ENCODE data around the gene RYR1. TPM values are rescaled to one million over a fixed set of nuclear protein-coding genes. Genes with fewer than 3 reads are reported as not detected.

The RYR1 gene
- polyA plus RNA-seq, 1 of the 3 experiments (the other 2 are of a cell fraction), result under 0.01 TPM

GRCh38 chr19:38449518-38449917 lies 16.0 kb downstream of the RYR1 start:
- no peaks in the 10 kb centered on the region for H3K79me2 ChIP-seq (ENCODE audit: insufficient read depth)
- 48% methylated on average over 5 of the region's 5 CpGs for WGBS (ENCODE audit: low lambda C conversion rate)
- no peaks in the 10 kb centered on the region for H3F3A ChIP-seq (replicated peaks; ENCODE audit: insufficient read depth)
- no peaks in the 10 kb centered on the region for H3K36me3 ChIP-seq (replicated peaks in 1 of 2; ENCODE audit: control insufficient read depth in 1 of 2, insufficient read depth in 2 of 2, low read length in 1 of 2)
- no peak for DNase-seq
- no peaks in the 10 kb centered on the region for H3K27me3 ChIP-seq (ENCODE audit: insufficient read depth)
- H3K9ac ChIP-seq, result no peak overlapping the region
- no peaks in the 10 kb centered on the region for H4K20me1 ChIP-seq (ENCODE audit: insufficient read depth)
- H3K4me1 ChIP-seq (ENCODE audit: control insufficient read depth in 1 of 2, insufficient read depth in 2 of 2, low read depth in 1 of 2, low read length in 1 of 2), result no peaks in the 10 kb centered on the region
- H3K4me2 ChIP-seq, result no peak overlapping the region
- no peak overlapping the region for H3K27ac ChIP-seq (ENCODE audit: low read depth in 2 of 2, low read length in 1 of 2)
- CTCF ChIA-PET, result interaction anchor here (0.7 kb wide), 1 partner anchor 205 kb away, joined by 3 read pairs; no protein-coding TSS in a partner anchor
- no peaks in the 10 kb centered on the region for H3K9me2 ChIP-seq
- H3K9me3 ChIP-seq, result no peaks in the 10 kb centered on the region
- TF ChIP-seq, protein P1, sequence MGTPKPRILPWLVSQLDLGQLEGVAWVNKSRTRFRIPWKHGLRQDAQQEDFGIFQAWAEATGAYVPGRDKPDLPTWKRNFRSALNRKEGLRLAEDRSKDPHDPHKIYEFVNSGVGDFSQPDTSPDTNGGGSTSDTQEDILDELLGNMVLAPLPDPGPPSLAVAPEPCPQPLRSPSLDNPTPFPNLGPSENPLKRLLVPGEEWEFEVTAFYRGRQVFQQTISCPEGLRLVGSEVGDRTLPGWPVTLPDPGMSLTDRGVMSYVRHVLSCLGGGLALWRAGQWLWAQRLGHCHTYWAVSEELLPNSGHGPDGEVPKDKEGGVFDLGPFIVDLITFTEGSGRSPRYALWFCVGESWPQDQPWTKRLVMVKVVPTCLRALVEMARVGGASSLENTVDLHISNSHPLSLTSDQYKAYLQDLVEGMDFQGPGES (IDR thresholded peaks at IDR 0.05; ENCODE audit: low read depth, low read length), result no peak
- no peak for TF ChIP-seq POLR2AphosphoS5 (IDR thresholded peaks at IDR 0.05; ENCODE audit: low read depth, low read length)
- no peak overlapping the region for H3K4me3 ChIP-seq (ENCODE audit: low read depth in 2 of 2, low read length in 1 of 2)
- POLR2A ChIA-PET, result no interaction called here
- no peak overlapping the region for H2AFZ ChIP-seq (ENCODE audit: low read depth)

DNA sequence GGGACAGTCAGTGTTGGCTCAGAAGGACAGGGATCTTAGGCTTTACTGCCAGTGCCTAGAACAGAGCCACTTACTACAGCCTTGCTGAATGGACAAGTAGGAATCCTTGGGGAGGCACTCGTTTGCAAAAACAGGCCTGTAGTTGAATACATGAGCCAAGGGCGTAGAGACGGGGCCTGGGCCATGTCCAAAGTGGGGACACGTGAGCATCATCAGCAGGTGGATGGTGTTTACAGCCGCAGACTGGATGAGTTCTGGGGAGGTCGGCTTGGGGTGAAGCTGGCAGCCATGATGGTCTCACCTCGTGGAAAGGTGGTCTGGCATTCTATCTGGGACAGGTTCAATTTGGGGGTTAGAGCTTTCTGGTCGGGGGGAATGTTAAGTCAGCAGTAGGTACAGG lies 17.5 kb downstream of the RYR1 start:
- H3K9me2 ChIP-seq, result no peaks in the 10 kb centered on the region
- WGBS (ENCODE audit: low lambda C conversion rate), result 57% methylated on average over 8 of the region's 8 CpGs
- POLR2A ChIA-PET, result no interaction called here

More for the DNA sequence above, 17.5 kb downstream of the RYR1 start:
- Histone ChIP-seq H2AFZ (ENCODE audit: low read depth) (no peak overlapping the region), H3K4me3 (ENCODE audit: low read depth in 2 of 2, low read length in 1 of 2) (no peak overlapping the region), H3K27ac (ENCODE audit: low read depth in 2 of 2, low read length in 1 of 2) (no peak overlapping the region), H3K4me2 (no peak overlapping the region), H3K4me1 (ENCODE audit: control insufficient read depth in 1 of 2, insufficient read depth in 2 of 2, low read depth in 1 of 2, low read length in 1 of 2) (no peaks in the 10 kb centered on the region), H3K9ac (no peak overlapping the region), H3F3A (replicated peaks; ENCODE audit: insufficient read depth) (no peaks in the 10 kb centered on the region), H4K20me1 (ENCODE audit: insufficient read depth) (no peaks in the 10 kb centered on the region), H3K36me3 (replicated peaks in 1 of 2; ENCODE audit: control insufficient read depth in 1 of 2, insufficient read depth in 2 of 2, low read length in 1 of 2) (no peaks in the 10 kb centered on the region), H3K27me3 (ENCODE audit: insufficient read depth) (no peaks in the 10 kb centered on the region), H3K79me2 (ENCODE audit: insufficient read depth) (no peaks in the 10 kb centered on the region), H3K9me3 (no peaks in the 10 kb centered on the region)
- no peak for TF ChIP-seq TCF12 (IDR thresholded peaks at IDR 0.05)
- TF ChIP-seq FOXJ3 (CRISPR knock-in tag; IDR thresholded peaks at IDR 0.05), result no peak
- TF ChIP-seq FOSL2 (IDR thresholded peaks at IDR 0.05; ENCODE audit: borderline replicate concordance, low read depth), result no peak
- TF ChIP-seq FOXM1 (IDR thresholded peaks at IDR 0.05; ENCODE audit: low read depth), result no peak
- TF ChIP-seq CHD2 (IDR thresholded peaks at IDR 0.05; ENCODE audit: low read length, partially characterized antibody), result no peak
- TF ChIP-seq, protein P1 (IDR thresholded peaks at IDR 0.05; ENCODE audit: low read depth, low read length), result no peak
- TF ChIP-seq NFIC (IDR thresholded peaks at IDR 0.05; ENCODE audit: borderline replicate concordance), result no peak
- TF ChIP-seq, protein P2, sequence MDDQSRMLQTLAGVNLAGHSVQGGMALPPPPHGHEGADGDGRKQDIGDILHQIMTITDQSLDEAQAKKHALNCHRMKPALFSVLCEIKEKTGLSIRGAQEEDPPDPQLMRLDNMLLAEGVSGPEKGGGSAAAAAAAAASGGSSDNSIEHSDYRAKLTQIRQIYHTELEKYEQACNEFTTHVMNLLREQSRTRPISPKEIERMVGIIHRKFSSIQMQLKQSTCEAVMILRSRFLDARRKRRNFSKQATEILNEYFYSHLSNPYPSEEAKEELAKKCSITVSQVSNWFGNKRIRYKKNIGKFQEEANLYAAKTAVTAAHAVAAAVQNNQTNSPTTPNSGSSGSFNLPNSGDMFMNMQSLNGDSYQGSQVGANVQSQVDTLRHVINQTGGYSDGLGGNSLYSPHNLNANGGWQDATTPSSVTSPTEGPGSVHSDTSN (IDR thresholded peaks at IDR 0.05), result no peak
- no peak for TF ChIP-seq SIN3A (IDR thresholded peaks at IDR 0.05; ENCODE audit: borderline replicate concordance, low read depth, low read length)
- TF ChIP-seq, protein P3, sequence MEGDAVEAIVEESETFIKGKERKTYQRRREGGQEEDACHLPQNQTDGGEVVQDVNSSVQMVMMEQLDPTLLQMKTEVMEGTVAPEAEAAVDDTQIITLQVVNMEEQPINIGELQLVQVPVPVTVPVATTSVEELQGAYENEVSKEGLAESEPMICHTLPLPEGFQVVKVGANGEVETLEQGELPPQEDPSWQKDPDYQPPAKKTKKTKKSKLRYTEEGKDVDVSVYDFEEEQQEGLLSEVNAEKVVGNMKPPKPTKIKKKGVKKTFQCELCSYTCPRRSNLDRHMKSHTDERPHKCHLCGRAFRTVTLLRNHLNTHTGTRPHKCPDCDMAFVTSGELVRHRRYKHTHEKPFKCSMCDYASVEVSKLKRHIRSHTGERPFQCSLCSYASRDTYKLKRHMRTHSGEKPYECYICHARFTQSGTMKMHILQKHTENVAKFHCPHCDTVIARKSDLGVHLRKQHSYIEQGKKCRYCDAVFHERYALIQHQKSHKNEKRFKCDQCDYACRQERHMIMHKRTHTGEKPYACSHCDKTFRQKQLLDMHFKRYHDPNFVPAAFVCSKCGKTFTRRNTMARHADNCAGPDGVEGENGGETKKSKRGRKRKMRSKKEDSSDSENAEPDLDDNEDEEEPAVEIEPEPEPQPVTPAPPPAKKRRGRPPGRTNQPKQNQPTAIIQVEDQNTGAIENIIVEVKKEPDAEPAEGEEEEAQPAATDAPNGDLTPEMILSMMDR (IDR thresholded peaks at IDR 0.05), result no peak
- CTCF ChIA-PET, result no interaction called here
- DNase-seq, result no peak

Measured in SK-N-SH (cell line).